GM18867 (cell line): ENCODE results near the gene NIT1.
A peak's percentile ranks its signal among the peaks of the same experiment; 100 is the strongest.

Experiments used
- ATAC-seq: cut with Tn5 transposase; IDR thresholded peaks from one replicate; pipeline ENCODE4 v1.9.1; 2021; ENCODE audit warnings: mild to moderate bottlenecking, moderate library complexity; ENCODE audit not compliant: unreplicated experiment

Gene NIT1

GRCh38 chr1:161140755-161141400 is 23.0 kb downstream of the NIT1 start:
- no peak for ATAC-seq

GRCh38 chr1:161145832-161146231 is 27.9 kb downstream of the NIT1 start:
- ATAC-seq = no peak

- no peak for ATAC-seq
These were observed 35.3 kb downstream of the NIT1 start for GRCh38 chr1:161153176-161153575.

- ATAC-seq = peak; percentile 86
These were observed 35.9 kb downstream of the NIT1 start, which contains the start of gene UFC1 for GRCh38 chr1:161153682-161154337. TSS of gene UFC1 (plus strand) at chr1:161153978. CDS start at chr1:161153998, 20 bp downstream.

- no peak for ATAC-seq
These were observed 40.0 kb downstream of the NIT1 start for GRCh38 chr1:161157867-161158266.

GRCh38 chr1:161158316-161159010 is 40.6 kb downstream of the NIT1 start:
- peak; percentile 7 for ATAC-seq

GRCh38 chr1:161159087-161159912 is 41.4 kb downstream of the NIT1 start, which contains the start of gene USP21:
TSS of gene USP21 (plus strand) at chr1:161159500. CDS start at chr1:161160641, 1,141 bp downstream.
- peak; percentile 74 for ATAC-seq

- ATAC-seq = no peak
These were observed 42.0 kb downstream of the NIT1 start for GRCh38 chr1:161159913-161160243.

GRCh38 chr1:161160671-161161145 is 42.8 kb downstream of the NIT1 start:
- no peak for ATAC-seq

GRCh38 chr1:161161652-161162051 is 43.7 kb downstream of the NIT1 start:
- ATAC-seq = no peak

- ATAC-seq = no peak
These were observed 44.1 kb downstream of the NIT1 start for GRCh38 chr1:161162052-161162451.

- ATAC-seq = no peak
These were observed 44.9 kb downstream of the NIT1 start for GRCh38 chr1:161162806-161163205.

- ATAC-seq = no peak
These were observed 45.9 kb downstream of the NIT1 start for GRCh38 chr1:161163793-161164192.

GRCh38 chr1:161164901-161165610 is 47.2 kb downstream of the NIT1 start:
- no peak for ATAC-seq

- peak; percentile 88 for ATAC-seq
These were observed 48.1 kb downstream of the NIT1 start, which contains the start of gene PPOX for GRCh38 chr1:161165742-161166668. TSS of gene PPOX (plus strand) at chr1:161166426. CDS start at chr1:161166848, 422 bp downstream.

GRCh38 chr1:161166669-161167548 is 49.0 kb downstream of the NIT1 start:
- no peak for ATAC-seq

GRCh38 chr1:161168906-161169305 is 51.0 kb downstream of the NIT1 start:
- ATAC-seq = no peak
